GM19240 (cell line): ENCODE measurements around the gene SLC39A12.
"Not testable (repeated sequence)": the region's sequence is repeated elsewhere in the genome, so short reads cannot be mapped to it uniquely, and the experiment has no call there.

Experiments used
- DNase-seq: peaks from one replicate; pipeline ENCODE4 v3.0.0; 2011; ENCODE audit warnings: low spot score; ENCODE audit not compliant: insufficient read length

The SLC39A12 gene

GRCh38 chr10:17951868-17952371 is at the start of gene SLC39A12:
SLC39A12 (plus strand) TSS chr10:17951918; CDS start chr10:17953277, 1,359 bp downstream.
- DNase-seq, result no peak

- no peak for DNase-seq
Measured at GRCh38 chr10:17904564-17904963, 47.2 kb upstream of the SLC39A12 start.

GRCh38 chr10:17905491-17905890 is 46.2 kb upstream of the SLC39A12 start:
- DNase-seq, result no peak

GRCh38 chr10:17906002-17906401 is 45.7 kb upstream of the SLC39A12 start:
- DNase-seq, result no peak

GRCh38 chr10:17907641-17908040 is 44.1 kb upstream of the SLC39A12 start:
- DNase-seq, result no peak

- DNase-seq, result no peak
Measured at GRCh38 chr10:17910125-17910789, 41.5 kb upstream of the SLC39A12 start.

GRCh38 chr10:17912754-17913153 is 39.0 kb upstream of the SLC39A12 start:
- no peak for DNase-seq

- DNase-seq, result no peak
Measured at GRCh38 chr10:17913604-17914003, 38.1 kb upstream of the SLC39A12 start.

- no peak for DNase-seq
Measured at GRCh38 chr10:17914169-17915045, 37.3 kb upstream of the SLC39A12 start.

- DNase-seq, result no peak
Measured at GRCh38 chr10:17915181-17915580, 36.5 kb upstream of the SLC39A12 start.

GRCh38 chr10:17918187-17918903 is 33.4 kb upstream of the SLC39A12 start:
- DNase-seq, result no peak

GRCh38 chr10:17921378-17921777 is 30.3 kb upstream of the SLC39A12 start:
- DNase-seq, result no peak

- DNase-seq, result no peak
Measured at GRCh38 chr10:17923728-17924127, 28.0 kb upstream of the SLC39A12 start.

- DNase-seq, result no peak
Measured at GRCh38 chr10:17943033-17943745, 8.5 kb upstream of the SLC39A12 start.

- not testable (repeated sequence) for DNase-seq
Measured at GRCh38 chr10:17950269-17950668, 1.4 kb upstream of the SLC39A12 start.

GRCh38 chr10:17950726-17951125 is 992 bp upstream of the SLC39A12 start:
- no peak for DNase-seq

- DNase-seq, result not testable (repeated sequence)
Measured at GRCh38 chr10:17954372-17954771, 2.7 kb downstream of the SLC39A12 start.

GRCh38 chr10:17954861-17955260 is 3.1 kb downstream of the SLC39A12 start:
- no peak for DNase-seq

- DNase-seq, result no peak
Measured at GRCh38 chr10:17958049-17958448, 6.3 kb downstream of the SLC39A12 start.

GRCh38 chr10:17959870-17960269 is 8.2 kb downstream of the SLC39A12 start:
- no peak for DNase-seq
